HCT116 (cell line): ENCODE data around the gene TMEM243. TPM values are rescaled to one million over a fixed set of nuclear protein-coding genes. Genes with fewer than 3 reads are reported as not detected.

Source experiments
- ATAC-seq: fragments of 200-7000 bp; cut with Tn5 transposase; 2 replicates; pipeline ENCODE4 v1.9.1; 2020; ENCODE audit warnings: mild to moderate bottlenecking, moderate library complexity
- BruUV-seq: library from RNA; stranded (reverse); fragments of 400-500 nt; replicated peaks from 2 replicates; lab custom pipeline; 2021; lab: Mats Ljungman, UMichigan
- CTCF ChIA-PET: fragments of 300-600 bp; sonication (Branson Sonifier 250); formaldehyde crosslinking; loops from one replicate; lab custom pipeline; 2021; ENCODE audit warnings: antibody characterized with exemption; lab: Charles Lee
- POLR2A ChIA-PET: fragments of 300-600, 350-600 bp; sonication (Branson Sonifier 250); formaldehyde crosslinking; loops from one replicate; lab custom pipeline; 2021; ENCODE audit warnings: antibody characterized with exemption; lab: Charles Lee
- RAD21 ChIA-PET, 2 experiments: fragments of 300-600 bp; sonication (Branson Sonifier 250); formaldehyde crosslinking; loops; one replicate each; lab custom pipeline; 2023; ENCODE audit warnings: low total read pairs in 2 of 2; ENCODE audit not compliant: uncharacterized antibody in 2 of 2, unreplicated experiment in 2 of 2, low non-redundant PET in 1 of 2; lab: Charles Lee
- DNase-seq: peaks from one replicate; pipeline ENCODE4 v3.0.0-alpha.2; 2010; ENCODE audit warnings: low read depth, low spot score
- H2AFZ ChIP-seq: fragments of 200-600 bp; shearing (Covaris generic), sonication (generic); 2 replicates; pipeline ENCODE4 v1.6.1; 2017; ENCODE audit warnings: low read depth, mixed run types, mixed read lengths, antibody characterized with exemption, low read length; ENCODE audit not compliant: poor library complexity, severe bottlenecking
- H3K27ac ChIP-seq: 2 replicates; pipeline ENCODE4 v1.5.1; 2012; ENCODE audit warnings: low read depth, low read length
- H3K27me3 ChIP-seq: fragments of 200-600 bp; sonication (generic); 2 replicates; pipeline ENCODE4 v1.6.1; 2016; ENCODE audit warnings: mixed run types, low read length, mixed read lengths; ENCODE audit not compliant: insufficient read depth
- H3K36me3 ChIP-seq, 2 experiments: fragments of 200-500 bp in 1 of 2; fragments of 200-600 bp in 1 of 2; sonication (Bioruptor generic) in 1 of 2; sonication (generic) in 1 of 2; 2 replicates each; pipeline versions ENCODE4 v1.5.1 to v1.6.1; 2014 to 2016; ENCODE audit warnings: low read length in 2 of 2, inconsistent platforms in 1 of 2, mixed read lengths in 1 of 2, mixed run types in 1 of 2; ENCODE audit not compliant: insufficient read depth in 2 of 2, control insufficient read depth in 1 of 2
- H3K4me1 ChIP-seq, 2 experiments: fragments of 200-600 bp in 1 of 2; sonication (generic) in 1 of 2; 2 replicates each; pipeline versions ENCODE4 v1.5.1 to v1.6.1; 2012 to 2017; ENCODE audit warnings: low read length in 2 of 2, inconsistent platforms in 1 of 2, mild to moderate bottlenecking in 1 of 2, mixed read lengths in 1 of 2, mixed run types in 1 of 2, moderate library complexity in 1 of 2; ENCODE audit not compliant: insufficient read depth in 2 of 2, control insufficient read depth in 1 of 2
- H3K4me2 ChIP-seq: fragments of 200-600 bp; sonication (generic); 2 replicates; pipeline ENCODE4 v1.6.1; 2017; ENCODE audit warnings: mixed run types, low read length, mixed read lengths
- H3K4me3 ChIP-seq, 2 experiments: fragments of 200-600 bp in 1 of 2; sonication (generic) in 1 of 2; replicated peaks in 1 of 2; 2 replicates each; pipeline ENCODE4 v1.5.1; 2011 to 2016; ENCODE audit warnings: low read length in 2 of 2, control low read depth in 1 of 2, low read depth in 1 of 2, mild to moderate bottlenecking in 1 of 2, mixed read lengths in 1 of 2, mixed run types in 1 of 2
- H3K79me2 ChIP-seq: fragments of 200-600 bp; sonication (generic); 2 replicates; pipeline ENCODE4 v1.6.1; 2017; ENCODE audit warnings: mild to moderate bottlenecking, mixed run types, low read length, moderate library complexity, mixed read lengths; ENCODE audit not compliant: insufficient read depth
- H3K9ac ChIP-seq: fragments of 200-600 bp; sonication (generic); 2 replicates; pipeline ENCODE4 v1.6.1; 2016; ENCODE audit warnings: low read length, mixed read lengths
- H3K9me2 ChIP-seq: fragments of 200-600 bp; sonication (generic), shearing (Covaris generic); 2 replicates; pipeline ENCODE4 v1.6.1; 2017; ENCODE audit warnings: mixed run types, mild to moderate bottlenecking, moderate library complexity; ENCODE audit not compliant: insufficient read depth
- H3K9me3 ChIP-seq, 2 experiments: fragments of 200-500 bp in 1 of 2; fragments of 200-600 bp in 1 of 2; sonication (Bioruptor generic) in 1 of 2; sonication (generic) in 1 of 2; 2 replicates each; pipeline ENCODE4 v1.6.1; 2014 to 2017; ENCODE audit warnings: low read length in 2 of 2, mixed read lengths in 2 of 2, inconsistent platforms in 1 of 2, low read depth in 1 of 2, mild to moderate bottlenecking in 1 of 2, mixed run types in 1 of 2, moderate library complexity in 1 of 2; ENCODE audit not compliant: control insufficient read depth in 1 of 2, insufficient read depth in 1 of 2
- H4K20me1 ChIP-seq: fragments of 200-600 bp; sonication (generic), shearing (Covaris generic); 2 replicates; pipeline ENCODE4 v1.6.1; 2017; ENCODE audit warnings: mixed run types, mild to moderate bottlenecking, moderate library complexity; ENCODE audit not compliant: insufficient read depth
- CBX3 ChIP-seq: IDR thresholded peaks from 2 replicates; pipeline ENCODE4 v1.6.1; 2012; ENCODE audit warnings: low read depth
- CEBPB ChIP-seq: IDR thresholded peaks from 2 replicates; pipeline ENCODE4 v1.6.1; 2012; ENCODE audit warnings: low read depth
- EGR1 ChIP-seq: IDR thresholded peaks from 2 replicates; pipeline ENCODE4 v1.6.1; 2012; ENCODE audit warnings: low read depth
- ELF1 ChIP-seq: IDR thresholded peaks from 2 replicates; pipeline ENCODE4 v1.6.1; 2012; ENCODE audit warnings: low read depth, borderline replicate concordance
- EZH2 ChIP-seq: fragments of 200-600 bp; sonication (generic); IDR thresholded peaks from 2 replicates; pipeline ENCODE4 v1.6.1; 2017; ENCODE audit warnings: antibody characterized with exemption, mixed run types
- EZH2phosphoT487 ChIP-seq: fragments of 200-600 bp; IDR thresholded peaks from 2 replicates; pipeline ENCODE4 v1.6.1; 2018; ENCODE audit warnings: antibody characterized with exemption, borderline replicate concordance
- FOSL1 ChIP-seq: IDR thresholded peaks from 2 replicates; pipeline ENCODE4 v1.6.1; 2012; ENCODE audit warnings: low read depth
- JUND ChIP-seq: IDR thresholded peaks from 2 replicates; pipeline ENCODE4 v1.6.1; 2012
- POLR2A ChIP-seq: IDR thresholded peaks from 2 replicates; pipeline ENCODE4 v1.7.0; 2011; ENCODE audit warnings: borderline replicate concordance; ENCODE audit not compliant: insufficient read depth, insufficient read length; ENCODE audit errors: extremely low read depth
- RAD21 ChIP-seq: IDR thresholded peaks from 2 replicates; pipeline ENCODE4 v1.6.1; 2012; ENCODE audit warnings: low read depth, mild to moderate bottlenecking
- SIN3A ChIP-seq: IDR thresholded peaks from 2 replicates; pipeline ENCODE4 v1.6.1; 2012; ENCODE audit warnings: low read depth
- SP1 ChIP-seq: IDR thresholded peaks from 2 replicates; pipeline ENCODE4 v1.6.1; 2012; ENCODE audit warnings: low read depth
- SRF ChIP-seq: IDR thresholded peaks from 2 replicates; pipeline ENCODE4 v1.6.1; 2012; ENCODE audit warnings: low read depth
- TCF7L2 ChIP-seq: IDR thresholded peaks from 2 replicates; pipeline ENCODE4 v1.7.0; 2011; ENCODE audit warnings: borderline replicate concordance, inconsistent platforms; ENCODE audit not compliant: insufficient read depth, insufficient read length; ENCODE audit errors: extremely low read depth
- YY1 ChIP-seq: IDR thresholded peaks from 2 replicates; pipeline ENCODE4 v1.6.1; 2011; ENCODE audit warnings: low read length, low read depth, moderate library complexity, mild to moderate bottlenecking; ENCODE audit not compliant: insufficient replicate concordance; ENCODE audit errors: extremely low read depth
- ZFX ChIP-seq: fragments of 450-650 bp; IDR thresholded peaks from 2 replicates; pipeline ENCODE4 v1.6.1; 2017
- ZNF274 ChIP-seq: fragments of 200-500 bp; sonication (Bioruptor generic); IDR thresholded peaks from 2 replicates; pipeline ENCODE4 v1.6.1; 2014; ENCODE audit warnings: mild to moderate bottlenecking, low read depth, low read length, inconsistent platforms
- intact Hi-C: fragments of 100-400 bp; cut with micrococcal nuclease; formaldehyde crosslinking; loops from 2 replicates; pipeline ENCODE4 v1.10.0; 2022
- total RNA-seq: library from RNA; stranded (reverse); gene quantifications from one replicate; pipeline ENCODE4 v1.2.1, GENCODE V29; 2021; ENCODE audit not compliant: unreplicated experiment
- TF ChIP-seq, protein P1 (sequence below): IDR thresholded peaks from 2 replicates; pipeline ENCODE4 v1.6.1; 2012
- TF ChIP-seq, protein P2 (sequence below): IDR thresholded peaks from 2 replicates; pipeline ENCODE4 v1.6.1; 2012; ENCODE audit warnings: low read depth
- TF ChIP-seq, protein P3 (sequence below), 3 experiments: fragments of 200-600 bp in 1 of 3; sonication (generic) in 1 of 3; IDR thresholded peaks in 2 of 3; conservative IDR thresholded peaks in 1 of 3; 2 replicates each; pipeline ENCODE4 v1.5.1; 2012 to 2017; ENCODE audit warnings: low read depth in 2 of 3, low read length in 2 of 3, antibody characterized with exemption in 1 of 3, borderline replicate concordance in 1 of 3, control low read depth in 1 of 3, mild to moderate bottlenecking in 1 of 3, mixed read lengths in 1 of 3, mixed run types in 1 of 3, moderate library complexity in 1 of 3; ENCODE audit not compliant: insufficient read depth in 1 of 3

TMEM243 gene
- total RNA-seq, 1 experiment from 2014 or later: 23.3 TPM

DNA sequence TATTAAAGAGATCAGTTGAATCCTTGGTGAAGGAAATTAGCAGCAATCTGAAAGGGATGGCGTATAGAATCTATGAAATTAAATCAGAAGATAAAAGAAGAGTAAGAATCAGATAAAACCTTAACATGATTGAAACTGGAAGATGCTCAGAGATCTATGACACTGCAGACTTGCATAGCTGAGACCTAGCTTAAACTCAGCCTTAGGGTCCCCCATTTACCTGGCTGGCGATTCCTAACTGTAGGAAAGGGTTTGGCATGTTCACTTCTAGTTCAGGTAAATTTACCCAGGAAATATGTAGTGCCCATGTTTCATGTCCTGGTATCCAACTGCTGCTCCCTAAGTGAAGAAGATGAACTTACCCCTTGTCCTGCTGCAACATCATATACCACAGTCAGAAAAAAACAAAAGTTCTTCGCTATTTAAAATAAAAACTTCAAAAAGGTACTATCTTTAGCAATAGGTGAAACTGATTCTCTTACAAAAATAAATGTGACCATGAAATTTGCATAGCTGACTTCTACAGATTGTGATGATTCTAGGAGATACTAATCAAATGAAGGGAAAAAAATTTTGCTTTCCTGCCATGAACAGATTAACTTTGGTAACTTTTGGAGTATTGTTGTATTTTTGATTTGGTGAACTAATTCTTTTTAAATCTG is 47.8 kb upstream of the TMEM243 start:
- CTCF ChIA-PET: no interaction called here
- intact Hi-C loops: no loop called here
- Histone ChIP-seq H4K20me1 (no peaks in the 10 kb centered on the region), H3K4me1 (no peaks in the 10 kb centered on the region), H3K4me3 (no peak overlapping the region), H3K36me3 (no peaks in the 10 kb centered on the region), H3K4me2 (no peak overlapping the region), H3K9me2 (no peaks in the 10 kb centered on the region), H3K27me3 (no peaks in the 10 kb centered on the region), H3K9ac (no peak overlapping the region)
- BruUV-seq: no TSS peak
- TF ChIP-seq YY1: no peak
- TF ChIP-seq CEBPB: no peak
- TF ChIP-seq EGR1: no peak
- TF ChIP-seq, protein P1, sequence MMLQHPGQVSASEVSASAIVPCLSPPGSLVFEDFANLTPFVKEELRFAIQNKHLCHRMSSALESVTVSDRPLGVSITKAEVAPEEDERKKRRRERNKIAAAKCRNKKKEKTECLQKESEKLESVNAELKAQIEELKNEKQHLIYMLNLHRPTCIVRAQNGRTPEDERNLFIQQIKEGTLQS: no peak
- no peak for TF ChIP-seq JUND
- TF ChIP-seq, protein P2, sequence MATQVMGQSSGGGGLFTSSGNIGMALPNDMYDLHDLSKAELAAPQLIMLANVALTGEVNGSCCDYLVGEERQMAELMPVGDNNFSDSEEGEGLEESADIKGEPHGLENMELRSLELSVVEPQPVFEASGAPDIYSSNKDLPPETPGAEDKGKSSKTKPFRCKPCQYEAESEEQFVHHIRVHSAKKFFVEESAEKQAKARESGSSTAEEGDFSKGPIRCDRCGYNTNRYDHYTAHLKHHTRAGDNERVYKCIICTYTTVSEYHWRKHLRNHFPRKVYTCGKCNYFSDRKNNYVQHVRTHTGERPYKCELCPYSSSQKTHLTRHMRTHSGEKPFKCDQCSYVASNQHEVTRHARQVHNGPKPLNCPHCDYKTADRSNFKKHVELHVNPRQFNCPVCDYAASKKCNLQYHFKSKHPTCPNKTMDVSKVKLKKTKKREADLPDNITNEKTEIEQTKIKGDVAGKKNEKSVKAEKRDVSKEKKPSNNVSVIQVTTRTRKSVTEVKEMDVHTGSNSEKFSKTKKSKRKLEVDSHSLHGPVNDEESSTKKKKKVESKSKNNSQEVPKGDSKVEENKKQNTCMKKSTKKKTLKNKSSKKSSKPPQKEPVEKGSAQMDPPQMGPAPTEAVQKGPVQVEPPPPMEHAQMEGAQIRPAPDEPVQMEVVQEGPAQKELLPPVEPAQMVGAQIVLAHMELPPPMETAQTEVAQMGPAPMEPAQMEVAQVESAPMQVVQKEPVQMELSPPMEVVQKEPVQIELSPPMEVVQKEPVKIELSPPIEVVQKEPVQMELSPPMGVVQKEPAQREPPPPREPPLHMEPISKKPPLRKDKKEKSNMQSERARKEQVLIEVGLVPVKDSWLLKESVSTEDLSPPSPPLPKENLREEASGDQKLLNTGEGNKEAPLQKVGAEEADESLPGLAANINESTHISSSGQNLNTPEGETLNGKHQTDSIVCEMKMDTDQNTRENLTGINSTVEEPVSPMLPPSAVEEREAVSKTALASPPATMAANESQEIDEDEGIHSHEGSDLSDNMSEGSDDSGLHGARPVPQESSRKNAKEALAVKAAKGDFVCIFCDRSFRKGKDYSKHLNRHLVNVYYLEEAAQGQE: no peak
- TF ChIP-seq ZFX: no peak
- TF ChIP-seq SIN3A: no peak
- no peak for TF ChIP-seq CBX3
- no peak for TF ChIP-seq TCF7L2
- TF ChIP-seq SP1: no peak
- no peak for TF ChIP-seq ELF1
- TF ChIP-seq EZH2: no peak
- TF ChIP-seq ZNF274: no peak
- TF ChIP-seq SRF: no peak
- no peak for TF ChIP-seq POLR2A
- no peak for TF ChIP-seq RAD21
- no peak for TF ChIP-seq EZH2phosphoT487
- TF ChIP-seq, protein P3, sequence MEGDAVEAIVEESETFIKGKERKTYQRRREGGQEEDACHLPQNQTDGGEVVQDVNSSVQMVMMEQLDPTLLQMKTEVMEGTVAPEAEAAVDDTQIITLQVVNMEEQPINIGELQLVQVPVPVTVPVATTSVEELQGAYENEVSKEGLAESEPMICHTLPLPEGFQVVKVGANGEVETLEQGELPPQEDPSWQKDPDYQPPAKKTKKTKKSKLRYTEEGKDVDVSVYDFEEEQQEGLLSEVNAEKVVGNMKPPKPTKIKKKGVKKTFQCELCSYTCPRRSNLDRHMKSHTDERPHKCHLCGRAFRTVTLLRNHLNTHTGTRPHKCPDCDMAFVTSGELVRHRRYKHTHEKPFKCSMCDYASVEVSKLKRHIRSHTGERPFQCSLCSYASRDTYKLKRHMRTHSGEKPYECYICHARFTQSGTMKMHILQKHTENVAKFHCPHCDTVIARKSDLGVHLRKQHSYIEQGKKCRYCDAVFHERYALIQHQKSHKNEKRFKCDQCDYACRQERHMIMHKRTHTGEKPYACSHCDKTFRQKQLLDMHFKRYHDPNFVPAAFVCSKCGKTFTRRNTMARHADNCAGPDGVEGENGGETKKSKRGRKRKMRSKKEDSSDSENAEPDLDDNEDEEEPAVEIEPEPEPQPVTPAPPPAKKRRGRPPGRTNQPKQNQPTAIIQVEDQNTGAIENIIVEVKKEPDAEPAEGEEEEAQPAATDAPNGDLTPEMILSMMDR (IDR thresholded peaks at IDR 0.05 in 2 of 3, conservative IDR thresholded peaks at IDR 0.05 in 1 of 3; ENCODE audit: borderline replicate concordance in 1 of 3, insufficient read depth in 1 of 3, low read depth in 2 of 3, low read length in 2 of 3): no peak
- TF ChIP-seq FOSL1: no peak
- TF ChIP-seq, all 23 proteins: peak for 0
- no peaks in the 10 kb centered on the region for H3K79me2 ChIP-seq
- ATAC-seq (no peak), DNase-seq (no peak)
- ChIA-PET POLR2A (no interaction called here), RAD21 (no interaction called here)
- H3K9me3 ChIP-seq: no peaks in the 10 kb centered on the region
- no peak overlapping the region for H2AFZ ChIP-seq
- no peak overlapping the region for H3K27ac ChIP-seq
